OCI-LY1 (cell line): ENCODE measurements around the gene NLK.

Experiments used
- H2AFZ ChIP-seq: fragments of 200-600 bp; sonication (generic), shearing (Covaris generic); 2 replicates; pipeline ENCODE4 v1.6.0; 2014; ENCODE audit warnings: antibody characterized with exemption, mild to moderate bottlenecking, low read length
- H3F3A ChIP-seq: fragments of 200-600 bp; sonication (generic), shearing (Covaris generic); 2 replicates; pipeline ENCODE4 v1.6.0; 2014; ENCODE audit warnings: mild to moderate bottlenecking, antibody characterized with exemption, low read length, moderate library complexity; ENCODE audit not compliant: insufficient read depth
- H3K27ac ChIP-seq: fragments of 200-600 bp; sonication (generic); 2 replicates; pipeline ENCODE4 v1.5.1; 2014; ENCODE audit warnings: low read length, mixed run types, mild to moderate bottlenecking, low read depth; ENCODE audit not compliant: poor library complexity, severe bottlenecking
- H3K27me3 ChIP-seq: fragments of 200-600 bp; sonication (generic); 2 replicates; pipeline ENCODE4 v1.6.0; 2014; ENCODE audit warnings: antibody characterized with exemption, mild to moderate bottlenecking, low read length, moderate library complexity; ENCODE audit not compliant: insufficient read depth
- H3K36me3 ChIP-seq: fragments of 200-600 bp; sonication (generic); 2 replicates; pipeline ENCODE4 v1.6.1; 2014; ENCODE audit warnings: mild to moderate bottlenecking, antibody characterized with exemption, low read length, moderate library complexity, mixed read lengths; ENCODE audit not compliant: insufficient read depth
- H3K4me1 ChIP-seq: fragments of 200-600 bp; sonication (generic); 2 replicates; pipeline ENCODE4 v1.5.1; 2014; ENCODE audit warnings: mild to moderate bottlenecking, low read length, moderate library complexity; ENCODE audit not compliant: insufficient read depth, severe bottlenecking
- H3K4me2 ChIP-seq: fragments of 200-600 bp; sonication (generic), shearing (Covaris generic); 2 replicates; pipeline ENCODE4 v1.6.1; 2014; ENCODE audit warnings: low read length
- H3K4me3 ChIP-seq: fragments of 200-600 bp; sonication (generic); 2 replicates; pipeline ENCODE4 v1.5.1; 2014; ENCODE audit warnings: low read length, low read depth, mild to moderate bottlenecking, mixed read lengths; ENCODE audit not compliant: poor library complexity, severe bottlenecking
- H3K79me2 ChIP-seq: fragments of 200-600 bp; shearing (Covaris generic); 2 replicates; pipeline ENCODE4 v1.6.1; 2016; ENCODE audit warnings: mixed run types, low read length, mixed read lengths; ENCODE audit not compliant: insufficient read depth
- H3K9ac ChIP-seq: fragments of 200-600 bp; sonication (generic), shearing (Covaris generic); 2 replicates; pipeline ENCODE4 v1.6.1; 2014; ENCODE audit warnings: mild to moderate bottlenecking, low read length, mixed read lengths
- H3K9me2 ChIP-seq: fragments of 200-600 bp; sonication (generic), shearing (Covaris generic); 2 replicates; pipeline ENCODE4 v1.6.1; 2014; ENCODE audit warnings: low read depth, mild to moderate bottlenecking, low read length, mixed read lengths
- H3K9me3 ChIP-seq: fragments of 200-600 bp; shearing (Covaris generic); 2 replicates; pipeline ENCODE4 v1.6.1; 2014; ENCODE audit warnings: low read length, mixed read lengths
- H4K20me1 ChIP-seq: fragments of 200-600 bp; sonication (generic), shearing (Covaris generic); 2 replicates; pipeline ENCODE4 v1.6.0; 2016; ENCODE audit warnings: mild to moderate bottlenecking, low read length; ENCODE audit not compliant: insufficient read depth
- EZH2 ChIP-seq: fragments of 200-600 bp; sonication (generic), shearing (Covaris generic); IDR thresholded peaks from 2 replicates; pipeline ENCODE4 v1.8.0; 2017; ENCODE audit warnings: borderline replicate concordance, mixed run types, mild to moderate bottlenecking, antibody characterized with exemption, low read length, moderate library complexity, mixed read lengths
- TF ChIP-seq, protein P1 (sequence below): fragments of 200-600 bp; sonication (generic), shearing (Covaris generic); IDR thresholded peaks from 2 replicates; pipeline ENCODE4 v1.5.1; 2017; ENCODE audit warnings: mild to moderate bottlenecking, antibody characterized with exemption, low read length, moderate library complexity, mixed read lengths

The NLK gene

DNA sequence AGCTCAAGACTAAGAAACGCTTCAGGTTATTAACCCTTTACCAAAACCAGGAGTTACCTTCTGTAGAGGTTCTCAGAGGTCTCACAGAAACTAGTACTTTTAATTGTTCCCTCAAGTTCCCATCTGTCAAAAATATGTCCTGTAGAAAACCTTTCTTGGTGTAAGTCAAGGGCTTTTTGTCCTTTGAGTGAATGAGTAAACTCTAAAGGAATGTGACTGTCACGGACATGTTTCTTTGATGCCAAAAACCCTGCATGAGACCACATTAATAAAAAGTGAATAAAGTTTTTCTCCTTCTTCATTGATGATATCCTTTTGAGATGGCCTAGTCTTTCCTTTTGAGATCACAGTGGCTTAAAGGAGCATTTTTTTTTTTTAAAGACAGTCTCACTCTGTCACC, 102.9 kb downstream of the NLK start:
- H3K9ac ChIP-seq, result no peak overlapping the region
- H2AFZ ChIP-seq, result no peak overlapping the region
- H3K27me3 ChIP-seq, result no peaks in the 10 kb centered on the region
- no peaks in the 10 kb centered on the region for H3F3A ChIP-seq
- H3K27ac ChIP-seq, result no peak overlapping the region
- TF ChIP-seq, protein P1, sequence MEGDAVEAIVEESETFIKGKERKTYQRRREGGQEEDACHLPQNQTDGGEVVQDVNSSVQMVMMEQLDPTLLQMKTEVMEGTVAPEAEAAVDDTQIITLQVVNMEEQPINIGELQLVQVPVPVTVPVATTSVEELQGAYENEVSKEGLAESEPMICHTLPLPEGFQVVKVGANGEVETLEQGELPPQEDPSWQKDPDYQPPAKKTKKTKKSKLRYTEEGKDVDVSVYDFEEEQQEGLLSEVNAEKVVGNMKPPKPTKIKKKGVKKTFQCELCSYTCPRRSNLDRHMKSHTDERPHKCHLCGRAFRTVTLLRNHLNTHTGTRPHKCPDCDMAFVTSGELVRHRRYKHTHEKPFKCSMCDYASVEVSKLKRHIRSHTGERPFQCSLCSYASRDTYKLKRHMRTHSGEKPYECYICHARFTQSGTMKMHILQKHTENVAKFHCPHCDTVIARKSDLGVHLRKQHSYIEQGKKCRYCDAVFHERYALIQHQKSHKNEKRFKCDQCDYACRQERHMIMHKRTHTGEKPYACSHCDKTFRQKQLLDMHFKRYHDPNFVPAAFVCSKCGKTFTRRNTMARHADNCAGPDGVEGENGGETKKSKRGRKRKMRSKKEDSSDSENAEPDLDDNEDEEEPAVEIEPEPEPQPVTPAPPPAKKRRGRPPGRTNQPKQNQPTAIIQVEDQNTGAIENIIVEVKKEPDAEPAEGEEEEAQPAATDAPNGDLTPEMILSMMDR, result no peak
- TF ChIP-seq EZH2, result no peak
- H3K4me1 ChIP-seq, result no peaks in the 10 kb centered on the region
- H3K9me2 ChIP-seq, result no peaks in the 10 kb centered on the region
- H4K20me1 ChIP-seq, result no peaks in the 10 kb centered on the region
- H3K4me2 ChIP-seq, result no peak overlapping the region
- no peak overlapping the region for H3K4me3 ChIP-seq
- H3K79me2 ChIP-seq, result no peaks in the 10 kb centered on the region
- peaks cover 4% of the 10 kb centered on the region; the same call in 1 of the 2 replicates for H3K36me3 ChIP-seq
- H3K9me3 ChIP-seq, result no peaks in the 10 kb centered on the region

DNA sequence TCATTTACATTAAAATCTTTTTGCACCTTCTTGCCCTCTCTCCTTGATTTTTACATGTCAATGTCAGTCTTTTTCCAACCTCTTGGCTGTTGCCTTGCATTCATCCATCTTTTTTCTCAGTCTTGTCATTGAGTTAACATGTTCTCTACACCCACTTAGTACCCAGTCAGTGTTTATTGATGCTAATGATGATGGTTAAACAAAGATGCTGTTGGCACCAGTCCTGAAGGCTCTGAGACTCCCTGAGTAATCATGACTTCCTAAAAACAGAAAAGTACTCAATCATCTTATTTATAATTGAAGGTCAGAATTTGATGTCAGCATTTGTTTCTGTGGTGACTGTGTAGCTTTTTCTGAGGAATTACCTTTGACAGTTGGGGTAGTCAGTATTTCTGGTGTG, 104.5 kb downstream of the NLK start:
- H3K27me3 ChIP-seq, result no peaks in the 10 kb centered on the region

DNA sequence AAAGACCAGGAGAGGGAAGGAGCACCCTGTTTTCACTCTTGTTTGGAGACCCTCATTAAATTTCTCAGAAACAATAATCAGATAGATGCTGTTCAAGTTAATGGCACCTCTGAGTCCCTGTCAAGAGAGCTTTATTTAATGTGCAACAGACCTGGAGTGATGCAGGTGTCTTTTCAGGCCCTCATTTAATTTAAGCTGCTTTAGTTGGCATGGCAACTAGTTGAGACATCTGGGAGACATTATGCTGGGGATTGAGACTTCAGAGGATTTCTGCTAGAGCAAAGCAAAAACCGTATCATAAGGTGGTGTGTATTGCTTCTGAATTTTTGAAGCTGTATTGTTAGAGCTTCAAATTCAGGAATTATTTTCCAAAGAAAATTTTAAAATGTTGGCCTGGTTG, 108.5 kb downstream of the NLK start:
- Histone ChIP-seq H3K4me1 (no peaks in the 10 kb centered on the region), H3K4me2 (no peak overlapping the region), H3K27ac (no peak overlapping the region), H3K9ac (no peak overlapping the region), H3K27me3 (no peaks in the 10 kb centered on the region), H3K4me3 (no peak overlapping the region), H3K79me2 (no peaks in the 10 kb centered on the region), H3F3A (no peaks in the 10 kb centered on the region), H3K36me3 (no peaks in the 10 kb centered on the region), H3K9me2 (no peaks in the 10 kb centered on the region), H3K9me3 (no peaks in the 10 kb centered on the region), H2AFZ (no peak overlapping the region), H4K20me1 (no peaks in the 10 kb centered on the region)
- TF ChIP-seq, protein P1, result no peak
- no peak for TF ChIP-seq EZH2

More for the DNA sequence above, 104.5 kb downstream of the NLK start:
- H4K20me1 ChIP-seq, result no peaks in the 10 kb centered on the region
- no peaks in the 10 kb centered on the region for H3K79me2 ChIP-seq
- H3K9me2 ChIP-seq, result no peaks in the 10 kb centered on the region
- H3K4me1 ChIP-seq, result no peaks in the 10 kb centered on the region
- no peak overlapping the region for H2AFZ ChIP-seq
- no peak overlapping the region for H3K27ac ChIP-seq
- no peaks in the 10 kb centered on the region for H3K9me3 ChIP-seq
- no peak overlapping the region for H3K4me3 ChIP-seq
- TF ChIP-seq, protein P1, result no peak
- no peak for TF ChIP-seq EZH2
- H3K9ac ChIP-seq, result no peak overlapping the region
- H3K36me3 ChIP-seq, result peaks cover 4% of the 10 kb centered on the region; the same call in 1 of the 2 replicates
- H3K4me2 ChIP-seq, result no peak overlapping the region
- no peaks in the 10 kb centered on the region for H3F3A ChIP-seq
